ENCODE measurements around the gene CXXC5. TPM values are rescaled to one million over a fixed set of nuclear protein-coding genes. Genes with fewer than 3 reads are reported as not detected.

Gene CXXC5
- total RNA-seq, 8 experiments from 2014 or later, result 14.2 to 140 (median 95.8) TPM

DNA sequence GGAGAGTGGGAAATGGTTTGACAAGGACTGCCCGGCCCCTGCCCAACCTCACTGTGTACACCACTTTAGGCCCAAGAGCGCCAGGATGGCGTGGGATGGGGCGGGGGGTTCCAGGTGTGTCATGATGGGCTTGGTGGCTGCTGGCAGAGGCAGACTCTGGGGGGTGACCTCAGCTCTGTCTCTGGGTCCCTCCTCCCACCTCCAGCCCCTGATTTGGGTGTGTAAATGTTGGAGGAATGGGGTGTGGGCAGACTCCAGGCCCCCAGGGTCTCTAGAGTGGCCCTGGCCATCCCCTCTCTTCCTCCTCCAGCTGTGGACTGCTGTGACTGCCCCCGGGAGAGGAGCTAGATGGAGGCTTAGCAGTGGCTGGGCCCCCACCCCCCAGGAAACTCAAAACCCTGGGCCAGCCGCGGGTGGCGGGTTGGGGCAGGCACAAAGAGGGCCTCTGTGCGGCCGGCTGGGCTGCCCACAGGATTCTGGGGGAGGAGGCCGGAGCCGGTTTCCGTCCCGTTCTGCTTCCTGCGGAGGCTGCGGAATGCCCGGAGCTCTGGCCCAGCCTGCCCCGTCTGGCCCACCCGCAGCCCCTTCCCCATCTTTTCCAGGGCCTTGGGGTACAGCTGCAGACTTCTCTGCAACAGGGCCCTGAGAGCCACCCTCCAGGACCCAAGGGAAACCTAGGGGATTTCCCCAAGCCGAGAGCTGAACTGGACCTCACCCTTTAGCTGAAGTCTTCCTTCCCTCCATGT is 23.1 kb downstream of the CXXC5 start:
- in situ Hi-C loops (cut with MboI; ENCODE audit: low pct_unique_long_range_greater_than_20kb in 2 of 9, low sequenced_read_pairs in 9 of 9, unreplicated experiment in 9 of 9), result loop anchor here in 1 of 9 experiments (25.0 kb wide), 1 partner anchor 91 kb away; no protein-coding TSS in a partner anchor
- peak overlapping the region; percentile 81 to 87 for H3K27ac ChIP-seq
- 67 to 73% methylated on average over 1 to 4 of the region's 20 CpGs; no CpG with 5 or more reads in 8 of the 10 experiments for whole genome bisulfite sequencing, 10 experiments
- peak in 1 of 8 experiments; percentile 4 for ATAC-seq (replicated peaks in 6 of 8)
- H3K4me3 ChIP-seq, result no peak overlapping the region
- H3K4me1 ChIP-seq (replicated peaks in 1 of 2), result peaks cover 73 to 80% of the 10 kb centered on the region in 2 donors

GRCh38 chr5:139675213-139675612 is 27.1 kb downstream of the CXXC5 start:
- no peak for ATAC-seq (replicated peaks in 6 of 8)
- 89 to 100% methylated on average over 1 to 4 of the region's 4 CpGs; no CpG with 5 or more reads in 8 of the 10 experiments for WGBS, 10 experiments
- Histone ChIP-seq H3K4me1 (replicated peaks in 1 of 2) (peaks cover 70 to 77% of the 10 kb centered on the region in 2 donors), H3K4me3 (no peak overlapping the region), H3K27ac (peak overlapping the region; percentile 56 to 71)
- in situ Hi-C loops (cut with MboI; ENCODE audit: low pct_unique_long_range_greater_than_20kb in 2 of 9, low sequenced_read_pairs in 9 of 9, unreplicated experiment in 9 of 9), result no loop called here

GRCh38 chr5:139675825-139676224 is 27.7 kb downstream of the CXXC5 start:
- 83% methylated on average over 1 of the region's 4 CpGs; no CpG with 5 or more reads in 9 of the 10 experiments for WGBS, 10 experiments
- Histone ChIP-seq H3K27ac (peak overlapping the region; percentile 56 to 71), H3K4me3 (no peak overlapping the region), H3K4me1 (replicated peaks in 1 of 2) (peaks cover 64 to 71% of the 10 kb centered on the region in 2 donors)
- ATAC-seq (replicated peaks in 6 of 8), result no peak
- in situ Hi-C loops (cut with MboI; ENCODE audit: low pct_unique_long_range_greater_than_20kb in 2 of 9, low sequenced_read_pairs in 9 of 9, unreplicated experiment in 9 of 9), result no loop called here

- peak overlapping the region; percentile 91 to 100 for H3K27ac ChIP-seq
- WGBS, 10 experiments, result no CpG with 5 or more reads among the region's 3 CpGs
- peaks cover 58 to 66% of the 10 kb centered on the region in 2 donors for H3K4me1 ChIP-seq (replicated peaks in 1 of 2)
- ATAC-seq (replicated peaks in 6 of 8), result peak in 5 of 8 experiments; percentile 11 to 32 (median 29)
- peak overlapping the region; percentile 1 to 20 (median 4) for H3K4me3 ChIP-seq
- in situ Hi-C loops (cut with MboI; ENCODE audit: low pct_unique_long_range_greater_than_20kb in 2 of 9, low sequenced_read_pairs in 9 of 9, unreplicated experiment in 9 of 9), result no loop called here
Measured at GRCh38 chr5:139676406-139676805, 28.3 kb downstream of the CXXC5 start.

DNA sequence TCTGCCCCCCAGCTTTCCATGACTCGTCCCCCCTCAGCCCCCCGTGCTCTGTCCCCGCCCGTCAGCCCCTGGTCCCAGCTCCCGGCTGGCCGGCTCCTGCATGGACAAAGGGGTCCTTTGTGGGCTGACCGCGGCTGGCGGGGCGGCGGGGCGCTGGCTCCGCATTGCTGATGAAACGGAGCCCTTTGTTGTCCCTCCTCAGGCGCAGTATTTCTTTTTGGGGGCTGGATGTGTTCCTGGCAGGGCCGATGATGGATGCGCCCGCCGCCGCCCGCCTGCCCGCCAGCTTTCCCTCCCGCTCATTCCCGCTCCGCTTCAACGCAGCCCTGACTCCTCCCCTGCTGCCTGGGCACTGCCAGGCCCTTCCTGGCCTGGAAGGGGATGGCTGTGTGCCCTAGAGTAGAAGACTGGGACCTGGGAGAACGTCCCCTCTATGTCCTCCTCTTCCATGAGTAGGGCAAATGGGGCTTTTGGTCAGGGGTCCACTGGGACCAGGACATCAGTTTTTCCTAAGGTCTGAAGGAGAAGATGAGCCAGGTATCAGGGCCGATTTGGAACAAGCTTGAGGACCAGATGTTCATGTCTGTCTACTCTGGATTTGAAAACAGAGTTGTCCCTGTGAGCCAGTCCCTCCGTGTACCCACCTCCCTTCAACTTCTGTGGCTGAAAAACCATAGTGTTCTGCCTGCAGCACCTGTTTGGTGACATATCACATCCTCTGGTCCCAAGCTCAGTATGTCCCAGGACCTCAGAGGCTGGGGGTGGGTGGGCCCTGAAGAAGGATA is 29.0 kb downstream of the CXXC5 start:
- ATAC-seq (replicated peaks in 6 of 8), result peak in 6 of 8 experiments; percentile 4 to 76 (median 72)
- WGBS, 10 experiments, result 0 to 60% (median 3%) methylated on average over 1 to 3 of the region's 29 CpGs; no CpG with 5 or more reads in 4 of the 10 experiments
- Histone ChIP-seq H3K27ac (peak overlapping the region; percentile 91 to 100), H3K4me1 (replicated peaks in 1 of 2) (peaks cover 50 to 65% of the 10 kb centered on the region in 2 donors), H3K4me3 (peak overlapping the region; percentile 1 to 20 (median 6))
- in situ Hi-C loops (cut with MboI; ENCODE audit: low pct_unique_long_range_greater_than_20kb in 2 of 9, low sequenced_read_pairs in 9 of 9, unreplicated experiment in 9 of 9), result no loop called here

DNA sequence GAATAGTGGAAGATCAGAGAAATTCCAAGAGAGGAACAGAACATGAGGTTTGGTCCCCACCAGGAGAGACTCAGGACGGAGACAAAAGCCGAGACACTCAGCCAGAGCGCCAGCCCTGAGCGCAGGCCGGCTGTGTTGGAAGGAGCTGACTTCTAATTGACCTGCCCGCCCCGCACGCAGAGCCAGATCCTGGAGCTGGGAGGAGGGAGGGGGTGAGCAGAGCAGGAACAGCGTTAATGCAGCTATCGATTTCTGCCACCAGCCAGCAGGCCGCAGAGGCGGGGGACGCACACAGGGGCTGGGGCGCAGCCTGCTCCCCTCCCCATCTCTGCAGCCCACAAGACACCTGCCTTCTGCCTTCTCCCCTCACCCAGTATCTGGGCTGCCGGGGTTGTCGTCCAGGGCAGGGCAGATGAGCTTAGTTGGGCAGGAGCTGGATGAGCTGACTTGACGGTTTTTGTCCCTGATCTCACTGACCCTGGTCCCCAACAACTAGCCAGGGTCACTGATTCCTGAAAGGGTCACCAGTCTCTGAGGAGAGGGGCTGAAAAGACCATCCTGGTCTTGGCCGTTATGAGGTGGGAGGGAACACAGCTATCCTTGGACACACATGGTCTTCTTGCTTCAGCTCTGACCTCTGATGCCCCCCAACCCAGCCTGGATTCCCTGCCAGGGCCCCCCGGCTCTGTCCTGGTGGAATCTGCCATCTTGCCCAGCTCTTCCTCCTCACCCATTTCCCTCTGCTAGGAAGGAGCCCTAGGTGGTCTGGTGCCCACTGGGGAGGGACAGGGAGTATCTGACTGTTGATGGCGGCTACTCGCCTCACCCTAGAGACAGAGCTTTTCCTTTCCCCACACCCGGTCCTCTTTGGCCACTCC is 29.8 kb downstream of the CXXC5 start:
- peak; percentile 2 to 82 (median 76) for ATAC-seq (replicated peaks in 6 of 8)
- H3K27ac ChIP-seq, result peak overlapping the region; percentile 91 to 100
- in situ Hi-C loops (cut with MboI; ENCODE audit: low pct_unique_long_range_greater_than_20kb in 2 of 9, low sequenced_read_pairs in 9 of 9, unreplicated experiment in 9 of 9), result no loop called here
- H3K4me1 ChIP-seq (replicated peaks in 1 of 2), result peaks cover 49 to 69% of the 10 kb centered on the region in 2 donors
- WGBS, 10 experiments, result 0 to 51% methylated on average over 1 to 4 of the region's 22 CpGs; no CpG with 5 or more reads in 8 of the 10 experiments
- peak overlapping the region in 3 of 5 donors; percentile 6 to 20 (median 8) for H3K4me3 ChIP-seq

DNA sequence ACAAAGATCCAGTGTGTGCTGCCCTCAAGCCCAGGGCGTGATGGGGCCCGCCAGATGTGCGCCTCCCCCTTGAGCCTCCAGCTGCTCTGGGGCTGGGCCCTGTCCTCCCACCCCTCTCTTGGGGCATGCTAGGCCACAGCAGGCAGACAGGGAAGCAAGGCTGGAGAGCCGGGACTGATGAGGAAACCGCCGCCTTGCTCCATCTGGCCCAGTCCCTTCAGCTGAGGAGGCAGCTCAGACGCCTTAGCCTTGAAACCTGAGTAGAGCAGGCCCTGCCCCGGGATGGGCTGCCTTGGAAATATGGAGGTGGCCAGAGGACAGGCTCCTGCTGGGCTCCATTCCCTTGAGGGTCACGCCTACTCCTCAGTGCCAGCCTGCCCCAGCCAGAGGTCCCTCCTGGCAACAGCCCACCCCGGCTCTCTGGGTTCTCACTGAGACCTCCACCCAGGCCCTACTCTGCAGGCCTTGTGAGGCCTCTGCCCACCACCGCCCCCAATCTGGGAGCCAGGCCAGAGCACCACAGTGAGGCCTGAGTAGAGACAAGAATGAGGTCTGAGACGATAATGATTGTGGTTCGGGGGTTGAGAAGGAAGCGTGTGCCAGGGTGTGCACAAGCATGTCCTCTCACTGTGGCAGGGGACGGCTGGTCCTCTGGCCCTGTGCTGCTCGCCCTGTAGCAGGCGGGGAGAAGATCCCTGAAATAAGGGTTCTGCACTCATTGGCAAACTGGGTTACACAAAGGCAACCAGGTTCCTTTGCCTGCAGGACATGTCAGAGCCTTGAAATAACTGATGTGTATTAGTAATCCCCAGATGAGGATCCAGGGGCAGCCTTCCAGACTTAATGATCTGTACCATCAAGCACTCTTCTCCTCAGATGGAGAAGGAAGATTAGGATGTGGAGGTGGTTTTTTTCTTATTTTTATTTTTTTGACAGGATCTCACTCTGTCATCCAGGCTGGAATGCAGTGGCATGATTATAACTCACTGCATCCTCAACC is 30.9 kb downstream of the CXXC5 start:
- H3K4me3 ChIP-seq, result no peak overlapping the region
- H3K4me1 ChIP-seq (replicated peaks in 1 of 2), result peaks cover 54 to 71% of the 10 kb centered on the region in 2 donors
- peak in 4 of 8 experiments; percentile 11 to 91 (median 82) for ATAC-seq (replicated peaks in 6 of 8)
- in situ Hi-C loops (cut with MboI; ENCODE audit: low pct_unique_long_range_greater_than_20kb in 2 of 9, low sequenced_read_pairs in 9 of 9, unreplicated experiment in 9 of 9), result no loop called here
- peak overlapping the region; percentile 91 to 100 for H3K27ac ChIP-seq
- WGBS, 10 experiments, result 87 to 100% (median 90%) methylated on average over 2 to 7 of the region's 17 CpGs; no CpG with 5 or more reads in 5 of the 10 experiments

- ATAC-seq (replicated peaks in 6 of 8), result no peak
- Histone ChIP-seq H3K4me3 (no peak overlapping the region), H3K4me1 (replicated peaks in 1 of 2) (peaks cover 44 to 69% of the 10 kb centered on the region in 2 donors), H3K27ac (no peak overlapping the region)
- in situ Hi-C loops (cut with MboI; ENCODE audit: low pct_unique_long_range_greater_than_20kb in 2 of 9, low sequenced_read_pairs in 9 of 9, unreplicated experiment in 9 of 9), result no loop called here
- 94 to 100% (median 100%) methylated on average over 1 to 14 of the region's 36 CpGs; no CpG with 5 or more reads in 5 of the 10 experiments for WGBS, 10 experiments
Measured at GRCh38 chr5:139680368-139681111, 32.4 kb downstream of the CXXC5 start.

- Histone ChIP-seq H3K27ac (no peak overlapping the region), H3K4me3 (no peak overlapping the region), H3K4me1 (replicated peaks in 1 of 2) (peaks cover 46 to 72% of the 10 kb centered on the region in 2 donors)
- ATAC-seq (replicated peaks in 6 of 8), result no peak
- 88 to 100% (median 98%) methylated on average over 3 to 18 of the region's 22 CpGs; no CpG with 5 or more reads in 3 of the 10 experiments for WGBS, 10 experiments
- in situ Hi-C loops (cut with MboI; ENCODE audit: low pct_unique_long_range_greater_than_20kb in 2 of 9, low sequenced_read_pairs in 9 of 9, unreplicated experiment in 9 of 9), result no loop called here
Measured at GRCh38 chr5:139681112-139681458, 32.9 kb downstream of the CXXC5 start.

DNA sequence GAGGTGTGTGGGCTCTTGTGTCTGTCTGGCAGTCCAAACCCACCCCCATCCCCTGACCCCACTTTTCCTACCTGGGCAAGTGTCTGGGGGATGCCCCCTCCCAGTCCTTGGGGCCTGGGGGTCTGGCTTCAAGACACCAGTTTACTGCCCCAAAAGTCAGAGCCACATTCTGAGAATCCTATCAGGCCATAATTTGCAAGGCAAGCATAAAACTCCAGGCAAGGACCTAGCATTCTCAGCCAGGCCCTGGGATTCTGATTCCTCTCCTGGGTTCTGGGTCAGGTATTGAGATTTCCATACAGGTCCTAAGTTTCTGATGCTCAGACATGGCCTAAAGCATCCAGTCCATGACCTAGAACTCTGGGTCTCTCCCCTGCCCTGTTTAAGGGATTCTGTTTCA is 33.3 kb downstream of the CXXC5 start:
- ATAC-seq (replicated peaks in 6 of 8), result no peak
- no peak overlapping the region for H3K27ac ChIP-seq
- H3K4me1 ChIP-seq (replicated peaks in 1 of 2), result peaks cover 49 to 75% of the 10 kb centered on the region in 2 donors
- no peak overlapping the region for H3K4me3 ChIP-seq
- in situ Hi-C loops (cut with MboI; ENCODE audit: low pct_unique_long_range_greater_than_20kb in 2 of 9, low sequenced_read_pairs in 9 of 9, unreplicated experiment in 9 of 9), result no loop called here

Measured in motor neuron (in vitro differentiated cells).